Uterus (tissue), 4 donors: Measurements from ENCODE around the gene CDKN2C. TPM values are rescaled to one million over a fixed set of nuclear protein-coding genes. Genes with fewer than 3 reads are reported as not detected.

Experiments
- DNase-seq, 2 donors: peaks; one replicate each; pipeline ENCODE4 v3.0.0-alpha.2; 2019 to 2020
- H3K27ac ChIP-seq, 2 donors: fragments of 200-600 bp; sonication (generic); 1 replicate in 1 of 2; 2 replicates in 1 of 2; pipeline ENCODE4 v1.5.1; 2016 to 2018
- H3K27me3 ChIP-seq, 2 donors: fragments of 200-600 bp; sonication (generic); one replicate each; pipeline ENCODE4 v1.5.1; 2018 to 2019; ENCODE audit warnings: control low read depth in 1 of 2
- H3K36me3 ChIP-seq, 2 donors: fragments of 200-600 bp; sonication (generic); one replicate each; pipeline ENCODE4 v1.5.1; 2019; ENCODE audit warnings: control low read depth in 1 of 2
- H3K4me1 ChIP-seq, 2 donors: fragments of 200-600 bp; sonication (generic); one replicate each; pipeline ENCODE4 v1.5.1; 2018 to 2019; ENCODE audit warnings: control low read depth in 1 of 2
- H3K4me3 ChIP-seq, 2 donors: fragments of 200-600 bp; sonication (generic); 1 replicate in 1 of 2; 2 replicates in 1 of 2; pipeline ENCODE4 v1.5.1; 2018 to 2019; ENCODE audit warnings: mild to moderate bottlenecking in 1 of 2
- H3K9me3 ChIP-seq, 2 donors: fragments of 200-600 bp; sonication (generic); one replicate each; pipeline ENCODE4 v1.5.1; 2019; ENCODE audit warnings: control low read depth in 1 of 2
- POLR2A ChIP-seq, 2 donors: fragments of 450-650 bp; IDR thresholded peaks; one replicate each; pipeline ENCODE4 v1.6.1; 2016; ENCODE audit warnings: antibody characterized with exemption in 2 of 2, mild to moderate bottlenecking in 1 of 2, moderate library complexity in 1 of 2
- intact Hi-C: fragments of 100-400 bp; cut with DNase I; formaldehyde crosslinking; loops from one replicate; pipeline ENCODE4 v1.15.1; 2023; ENCODE audit warnings: low total_unique reads
- total RNA-seq, 4 donors: library from RNA; depleted of rRNA in 3 of 4; stranded (reverse); fragments of >200 nt in 3 of 4; gene quantifications; one replicate each; pipeline versions ENCODE4 v1.1.0 to v1.2.4, GENCODE V29; 2014 to 2023
- TF ChIP-seq, protein P1 (sequence below), 4 experiments: fragments of 200-600 bp in 2 of 4; fragments of 450-650 bp in 2 of 4; sonication (generic) in 2 of 4; IDR thresholded peaks; one replicate each; pipeline ENCODE4 v1.5.1; 2016 to 2019; ENCODE audit warnings: antibody characterized with exemption in 4 of 4, mild to moderate bottlenecking in 2 of 4, moderate library complexity in 1 of 4
- donor health status: DM: yes; HTN: yes; CAD: no.

The CDKN2C gene
- total RNA-seq, 4 donors from 2014 or later: 13.4 to 103 (median 22.2) TPM

DNA sequence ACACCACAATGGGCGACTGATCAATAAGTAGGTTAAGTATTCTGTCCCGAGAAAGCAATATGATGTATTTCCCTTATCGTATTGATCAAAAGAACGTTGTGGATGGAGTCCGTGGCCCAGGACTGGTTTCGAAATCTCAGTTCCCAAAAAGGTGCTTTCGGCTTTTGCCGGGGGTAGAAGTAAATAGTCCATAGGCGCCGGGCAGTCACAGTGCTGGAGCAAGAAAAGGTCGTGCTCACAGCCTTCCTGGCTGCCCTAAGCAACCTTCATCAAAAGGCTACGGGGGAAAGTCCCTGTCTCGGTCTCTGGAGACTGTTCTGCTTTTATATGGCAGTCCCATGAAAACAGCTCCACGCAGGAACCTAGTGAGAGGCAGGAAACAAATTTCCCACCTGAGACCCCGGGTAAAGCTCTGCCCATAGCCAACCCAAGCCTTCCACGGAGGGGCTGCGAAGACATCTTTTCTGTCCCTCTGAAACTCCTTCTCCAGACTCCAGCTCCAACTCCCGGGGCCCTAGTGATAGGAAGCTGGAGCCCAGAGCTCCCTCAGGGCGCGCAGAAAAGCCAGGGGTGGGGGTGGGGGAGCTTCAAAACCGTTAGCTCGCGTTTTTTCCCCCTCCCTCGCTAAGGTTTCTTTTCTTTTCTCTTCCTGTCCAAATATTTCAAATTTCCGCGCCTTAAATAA is 7.0 kb downstream of the CDKN2C start:
- Histone ChIP-seq H3K27me3 (peaks cover 0 to 4% of the 10 kb centered on the region in 2 donors), H3K9me3 (no peaks in the 10 kb centered on the region), H3K27ac (peak overlapping the region; percentile 90 to 98), H3K36me3 (no peaks in the 10 kb centered on the region), H3K4me3 (peak overlapping the region; percentile 63 to 74), H3K4me1 (no peaks in the 10 kb centered on the region)
- intact Hi-C loops: no loop called here
- TF ChIP-seq, protein P1, sequence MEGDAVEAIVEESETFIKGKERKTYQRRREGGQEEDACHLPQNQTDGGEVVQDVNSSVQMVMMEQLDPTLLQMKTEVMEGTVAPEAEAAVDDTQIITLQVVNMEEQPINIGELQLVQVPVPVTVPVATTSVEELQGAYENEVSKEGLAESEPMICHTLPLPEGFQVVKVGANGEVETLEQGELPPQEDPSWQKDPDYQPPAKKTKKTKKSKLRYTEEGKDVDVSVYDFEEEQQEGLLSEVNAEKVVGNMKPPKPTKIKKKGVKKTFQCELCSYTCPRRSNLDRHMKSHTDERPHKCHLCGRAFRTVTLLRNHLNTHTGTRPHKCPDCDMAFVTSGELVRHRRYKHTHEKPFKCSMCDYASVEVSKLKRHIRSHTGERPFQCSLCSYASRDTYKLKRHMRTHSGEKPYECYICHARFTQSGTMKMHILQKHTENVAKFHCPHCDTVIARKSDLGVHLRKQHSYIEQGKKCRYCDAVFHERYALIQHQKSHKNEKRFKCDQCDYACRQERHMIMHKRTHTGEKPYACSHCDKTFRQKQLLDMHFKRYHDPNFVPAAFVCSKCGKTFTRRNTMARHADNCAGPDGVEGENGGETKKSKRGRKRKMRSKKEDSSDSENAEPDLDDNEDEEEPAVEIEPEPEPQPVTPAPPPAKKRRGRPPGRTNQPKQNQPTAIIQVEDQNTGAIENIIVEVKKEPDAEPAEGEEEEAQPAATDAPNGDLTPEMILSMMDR (IDR thresholded peaks at IDR 0.05): no peak
- TF ChIP-seq POLR2A (IDR thresholded peaks at IDR 0.05): no peak
- DNase-seq: peak in 1 of 2 donors; percentile 20

DNA sequence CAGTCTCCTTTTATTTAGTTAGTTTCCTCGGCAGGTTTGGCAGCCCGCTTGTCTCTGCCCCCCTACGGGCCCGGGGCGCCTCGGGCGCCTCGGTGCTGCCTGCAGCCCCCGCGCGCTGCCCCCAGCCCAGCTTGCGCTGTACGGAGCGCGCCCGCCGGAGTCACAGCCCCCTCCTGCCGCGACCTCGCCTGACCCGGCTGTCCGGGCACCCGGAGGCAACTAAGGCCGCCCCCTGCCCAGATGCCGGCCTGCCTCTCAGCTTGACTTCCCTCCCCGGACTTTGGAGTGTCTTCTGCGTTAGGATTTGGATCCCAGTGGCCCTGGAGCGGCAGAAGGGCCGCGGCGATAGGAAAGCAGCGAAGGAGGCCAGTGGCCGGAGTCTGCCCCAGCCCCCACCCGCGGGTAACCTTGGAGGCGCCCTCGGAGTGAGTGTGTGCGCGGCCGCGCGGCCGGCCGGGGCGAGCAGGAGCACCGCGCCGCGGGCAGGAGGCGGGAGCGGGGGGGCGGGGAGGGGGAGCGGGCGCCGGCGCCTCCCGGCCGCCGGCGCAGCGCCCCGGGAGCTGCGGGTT is 7.6 kb downstream of the CDKN2C start:
- Histone ChIP-seq H3K36me3 (no peaks in the 10 kb centered on the region), H3K27ac (peak overlapping the region; percentile 90 to 98), H3K27me3 (peaks cover 0 to 4% of the 10 kb centered on the region in 2 donors), H3K4me1 (no peaks in the 10 kb centered on the region), H3K9me3 (no peaks in the 10 kb centered on the region), H3K4me3 (peak overlapping the region; percentile 63 to 74)
- DNase-seq: peak; percentile 49 to 51
- TF ChIP-seq POLR2A (IDR thresholded peaks at IDR 0.05): no peak
- TF ChIP-seq, protein P1 (IDR thresholded peaks at IDR 0.05): no peak
- intact Hi-C loops: no loop called here

DNA sequence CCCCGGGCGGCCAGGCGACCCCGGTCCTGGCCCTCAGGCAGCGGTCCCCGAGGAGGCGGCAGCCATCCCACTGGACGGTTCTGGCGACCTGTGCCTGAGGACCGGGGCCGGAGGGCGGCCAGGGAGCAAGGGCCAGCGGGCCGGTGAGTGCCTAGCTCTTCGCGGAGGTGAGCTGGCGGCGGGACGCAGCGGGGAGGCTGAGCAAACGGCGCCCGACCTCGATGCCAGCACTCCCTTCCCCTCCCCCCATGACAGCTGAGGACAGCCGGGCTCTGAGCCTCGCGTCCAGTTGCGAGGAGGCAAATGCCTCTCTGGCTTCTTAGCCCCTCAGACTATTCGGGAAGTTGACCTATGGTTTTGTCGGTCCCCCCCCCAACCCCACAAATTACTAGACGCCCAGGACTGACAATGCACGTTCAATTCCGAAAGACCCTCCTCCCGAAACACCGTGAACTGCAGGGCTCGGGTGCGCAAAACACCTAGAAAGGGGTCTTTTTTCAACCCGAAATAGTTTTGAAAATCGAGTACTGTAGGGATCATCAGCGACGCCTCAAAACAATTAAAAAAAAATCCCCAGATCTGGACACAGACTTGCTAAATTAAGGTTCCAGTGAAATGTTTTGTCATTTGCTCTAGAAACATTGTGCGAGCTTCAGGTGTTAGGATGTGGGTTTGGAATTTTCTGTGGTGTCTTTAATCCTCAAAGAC is 8.3 kb downstream of the CDKN2C start:
- peak in 1 of 2 donors; percentile 23 for TF ChIP-seq POLR2A (IDR thresholded peaks at IDR 0.05)
- TF ChIP-seq, protein P1 (IDR thresholded peaks at IDR 0.05): no peak
- peak; percentile 53 to 58 for DNase-seq
- Histone ChIP-seq H3K9me3 (no peaks in the 10 kb centered on the region), H3K4me3 (peak overlapping the region; percentile 63 to 74), H3K27ac (peak overlapping the region; percentile 90 to 98), H3K36me3 (no peaks in the 10 kb centered on the region), H3K27me3 (no peaks in the 10 kb centered on the region), H3K4me1 (no peaks in the 10 kb centered on the region)
- intact Hi-C loops: no loop called here

DNA sequence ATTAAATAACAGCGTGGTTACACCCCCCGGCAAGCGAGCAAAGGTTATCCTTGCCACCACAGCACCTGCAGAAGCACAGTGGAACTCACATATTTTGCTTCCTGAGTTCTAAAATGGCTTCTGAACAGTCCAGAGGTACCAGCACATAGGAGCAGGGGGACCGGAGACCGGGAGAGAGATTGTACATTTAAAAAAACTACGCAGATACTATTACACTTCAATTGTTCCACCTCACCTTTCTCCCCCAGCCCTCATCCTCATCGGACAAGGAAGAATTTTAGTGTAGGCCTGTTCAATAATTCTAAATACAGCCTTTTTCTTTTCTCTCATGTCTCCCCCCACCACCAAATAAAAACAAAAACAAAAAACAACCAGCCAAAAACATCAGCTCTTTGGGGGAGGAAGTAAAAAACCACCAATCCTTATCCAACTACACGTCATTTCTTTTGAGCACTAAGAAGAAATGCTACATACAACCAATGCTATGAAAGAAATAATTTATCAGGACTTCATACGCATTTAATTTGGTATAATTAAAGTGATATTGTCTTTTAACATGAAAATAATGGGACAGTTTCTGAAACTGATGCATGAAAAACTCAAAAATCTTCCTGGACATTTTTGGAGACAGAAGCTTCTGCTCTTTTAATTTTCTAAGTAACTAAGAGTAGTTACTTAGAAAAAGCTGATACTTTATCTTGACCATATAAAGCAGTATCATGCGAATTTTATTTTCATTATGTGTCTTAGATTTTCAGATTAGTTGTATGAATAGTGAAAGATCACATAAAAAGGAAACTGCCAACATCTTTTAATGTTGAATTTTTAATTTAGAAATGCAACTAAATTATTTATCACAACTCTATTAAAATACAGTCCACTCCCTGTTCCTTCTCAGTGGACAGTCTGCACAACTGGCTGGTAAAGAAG is 9.1 kb downstream of the CDKN2C start:
- Histone ChIP-seq H3K36me3 (no peaks in the 10 kb centered on the region), H3K4me3 (peak overlapping the region; percentile 63 to 74), H3K9me3 (no peaks in the 10 kb centered on the region), H3K4me1 (no peaks in the 10 kb centered on the region), H3K27me3 (no peaks in the 10 kb centered on the region), H3K27ac (peak overlapping the region; percentile 90 to 98)
- no peak for DNase-seq
- intact Hi-C loops: no loop called here
- TF ChIP-seq POLR2A (IDR thresholded peaks at IDR 0.05): peak in 1 of 2 donors; percentile 35
- TF ChIP-seq, protein P1 (IDR thresholded peaks at IDR 0.05): no peak
